Stimulated activated CD4-positive, alpha-beta T cell treated with anti-CD3 and anti-CD28 coated beads, Interleukin-2, amount 100 ng/mL, for 48 hours (primary cell): ENCODE data around the gene PSD.

ENCODE experiments used
- DNase-seq, 2 donors: peaks; one replicate each; pipeline ENCODE4 v3.0.0-alpha.2; 2020

PSD gene

DNA sequence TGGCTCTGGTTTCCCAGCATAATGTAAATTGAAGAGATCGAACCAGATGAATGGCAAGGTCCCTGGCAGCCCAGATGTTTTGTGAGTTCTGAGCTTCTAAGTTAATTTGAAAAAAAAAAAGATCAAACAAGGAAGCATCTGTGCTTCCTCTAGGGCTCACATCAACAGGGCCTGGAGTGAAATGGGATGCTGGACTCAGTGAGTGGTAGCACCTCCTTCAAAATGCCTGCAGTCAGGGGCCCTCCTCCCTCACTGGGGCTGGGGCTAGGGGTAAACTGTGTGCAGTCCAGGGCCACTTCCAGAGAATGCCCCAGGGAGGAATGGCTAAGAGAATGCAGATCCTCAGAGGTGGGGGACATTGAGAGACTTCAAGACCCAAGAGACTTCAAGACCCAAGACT lies 19.8 kb upstream of the PSD start:
- no peak for DNase-seq

DNA sequence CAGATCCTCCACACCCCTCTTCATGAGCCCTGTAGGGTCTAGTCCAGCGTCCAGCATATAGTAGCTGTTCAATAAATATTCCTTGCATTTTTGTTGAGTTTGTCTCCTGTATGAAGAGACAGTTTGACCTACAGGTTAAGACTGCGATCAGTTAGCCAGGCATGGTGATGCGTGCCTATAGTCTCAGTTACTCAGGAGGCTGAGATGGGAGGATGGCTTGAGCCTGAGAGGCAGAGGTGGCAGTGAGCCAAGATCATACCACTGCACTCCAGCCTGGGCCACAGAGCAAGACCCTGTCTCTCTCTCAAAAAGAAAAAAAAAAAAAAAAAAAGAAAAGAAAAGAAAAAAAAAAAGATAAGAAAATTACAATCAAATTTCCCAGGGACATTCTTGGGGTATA lies 18.9 kb upstream of the PSD start:
- no peak for DNase-seq

DNA sequence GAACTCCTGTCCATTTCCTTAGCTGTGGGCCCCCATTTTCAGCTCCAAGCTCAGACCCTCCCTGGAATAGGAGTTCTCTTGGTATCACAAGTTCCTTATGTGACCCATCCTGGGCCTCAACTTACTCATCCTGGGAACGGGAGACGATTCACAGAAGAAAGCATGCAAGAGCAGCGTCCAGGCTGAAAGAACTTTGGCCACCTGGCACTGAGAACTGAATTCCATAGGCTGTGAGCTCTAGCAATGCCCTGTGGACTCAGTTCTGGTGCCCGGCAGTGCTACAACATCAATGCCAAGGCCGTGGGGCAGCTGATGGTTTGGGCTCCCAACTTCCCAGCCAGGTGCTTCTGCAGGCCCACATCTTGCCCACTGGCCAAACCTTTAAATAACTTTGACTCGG lies 17.7 kb upstream of the PSD start:
- no peak for DNase-seq

DNA sequence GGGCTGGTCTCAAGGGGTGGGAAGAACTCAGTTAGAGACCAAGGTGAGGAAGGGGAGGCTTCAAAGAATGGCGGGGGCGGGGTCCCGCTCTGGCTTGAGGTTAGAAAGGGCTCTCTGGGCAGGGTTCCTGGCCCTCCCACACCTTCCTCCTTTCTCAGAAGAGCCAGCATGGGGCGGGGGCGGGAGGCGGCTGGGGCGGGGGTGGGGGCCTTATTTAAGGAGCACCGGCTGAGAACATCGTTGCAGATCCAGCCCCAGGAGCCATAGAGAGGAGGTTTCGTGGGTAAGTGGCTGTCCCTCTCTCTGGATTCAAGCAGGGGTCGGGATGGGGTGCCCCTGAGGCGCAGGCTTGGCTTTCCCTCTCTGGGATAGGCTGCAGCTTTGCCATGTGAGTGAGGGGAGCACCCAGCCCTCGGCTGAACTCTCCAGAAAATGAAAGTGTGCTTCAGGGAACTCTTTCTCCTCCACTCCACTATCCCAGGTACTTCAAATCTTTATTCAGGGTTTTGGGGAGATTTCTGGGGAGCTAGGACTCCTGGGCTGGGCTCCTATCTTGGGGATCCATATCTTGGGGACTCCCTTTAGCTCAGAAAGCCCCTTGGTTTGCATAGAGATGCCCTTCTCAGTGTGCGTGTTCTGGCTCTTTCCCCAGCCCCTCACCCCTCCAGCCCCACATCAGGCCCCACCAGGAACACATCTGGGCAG lies 17.1 kb upstream of the PSD start:
- DNase-seq: no peak

DNA sequence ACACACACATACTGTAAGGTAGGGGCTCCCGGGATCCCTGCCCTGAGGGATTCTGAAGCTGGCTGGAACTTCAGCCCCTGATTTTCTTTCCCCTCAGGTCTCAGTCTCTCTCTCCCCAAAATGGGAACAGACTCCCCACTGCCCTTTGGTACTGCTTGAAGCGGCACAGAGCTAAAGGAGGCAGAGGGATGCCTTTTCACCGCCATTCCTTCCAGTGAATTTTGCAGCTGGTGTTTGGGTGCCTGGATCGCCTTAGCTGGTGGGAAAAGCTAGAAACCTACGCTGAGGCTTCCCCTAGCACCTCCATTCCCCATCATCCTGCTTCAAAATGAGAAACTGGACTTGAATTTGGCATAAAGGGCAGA lies 16.5 kb upstream of the PSD start:
- DNase-seq: no peak

DNA sequence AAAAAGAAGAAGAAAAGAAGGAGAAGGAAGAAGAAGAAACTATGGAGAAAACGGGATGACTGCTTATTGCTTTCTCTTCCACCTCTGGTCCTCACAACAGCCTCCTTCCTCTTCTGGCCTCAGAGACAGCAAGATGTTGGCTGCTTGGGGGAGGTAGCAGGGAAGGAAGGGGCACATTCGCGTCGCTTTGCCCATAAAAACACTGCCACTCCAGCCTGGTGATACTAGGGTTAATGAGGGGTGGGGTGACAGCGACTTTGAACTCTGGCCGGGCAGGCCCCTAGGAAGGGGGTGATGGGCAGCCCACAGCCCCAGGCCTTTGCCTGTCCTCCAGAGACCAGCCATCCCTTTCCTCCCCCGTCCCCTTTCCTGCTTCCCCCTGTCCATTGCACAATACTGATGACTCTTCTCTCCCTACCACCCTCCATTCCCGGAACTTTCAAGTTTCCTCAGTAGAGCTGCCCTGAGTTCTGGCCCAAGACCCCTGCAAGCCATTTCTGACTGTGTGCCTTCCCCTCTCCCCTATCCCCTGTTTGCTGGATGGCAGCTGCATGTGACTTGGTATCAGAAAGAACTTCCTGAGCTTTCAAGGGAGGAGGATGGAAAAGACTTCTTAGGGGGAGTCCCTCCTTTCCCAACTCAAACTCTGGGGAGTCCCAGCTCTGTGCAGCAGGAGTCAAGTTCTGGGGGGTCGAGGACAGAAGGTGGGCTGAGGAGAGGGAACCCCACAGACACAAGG lies 16.0 kb upstream of the PSD start:
- DNase-seq: no peak

DNA sequence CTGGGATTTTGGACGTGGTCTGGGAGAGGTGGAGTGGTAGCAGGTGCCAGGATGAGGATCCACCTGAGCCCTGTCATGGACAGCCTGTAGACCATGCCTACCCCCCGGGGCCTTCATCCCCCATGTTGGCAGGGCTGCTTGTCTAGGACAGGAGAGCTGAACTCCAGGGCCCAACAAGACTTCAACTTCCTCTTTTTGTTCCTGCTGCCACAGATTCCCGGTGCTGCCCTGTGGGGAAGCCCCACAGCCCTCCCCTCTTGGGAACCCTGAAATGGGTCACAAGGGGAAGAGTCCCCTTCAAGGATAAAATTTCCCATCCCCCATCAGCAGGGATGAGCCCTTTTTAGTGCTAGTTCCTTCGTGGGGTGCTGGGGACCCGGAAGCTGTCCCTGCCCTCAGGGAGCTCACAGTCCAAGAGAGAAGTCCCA lies 15.0 kb upstream of the PSD start:
- DNase-seq: no peak

DNA sequence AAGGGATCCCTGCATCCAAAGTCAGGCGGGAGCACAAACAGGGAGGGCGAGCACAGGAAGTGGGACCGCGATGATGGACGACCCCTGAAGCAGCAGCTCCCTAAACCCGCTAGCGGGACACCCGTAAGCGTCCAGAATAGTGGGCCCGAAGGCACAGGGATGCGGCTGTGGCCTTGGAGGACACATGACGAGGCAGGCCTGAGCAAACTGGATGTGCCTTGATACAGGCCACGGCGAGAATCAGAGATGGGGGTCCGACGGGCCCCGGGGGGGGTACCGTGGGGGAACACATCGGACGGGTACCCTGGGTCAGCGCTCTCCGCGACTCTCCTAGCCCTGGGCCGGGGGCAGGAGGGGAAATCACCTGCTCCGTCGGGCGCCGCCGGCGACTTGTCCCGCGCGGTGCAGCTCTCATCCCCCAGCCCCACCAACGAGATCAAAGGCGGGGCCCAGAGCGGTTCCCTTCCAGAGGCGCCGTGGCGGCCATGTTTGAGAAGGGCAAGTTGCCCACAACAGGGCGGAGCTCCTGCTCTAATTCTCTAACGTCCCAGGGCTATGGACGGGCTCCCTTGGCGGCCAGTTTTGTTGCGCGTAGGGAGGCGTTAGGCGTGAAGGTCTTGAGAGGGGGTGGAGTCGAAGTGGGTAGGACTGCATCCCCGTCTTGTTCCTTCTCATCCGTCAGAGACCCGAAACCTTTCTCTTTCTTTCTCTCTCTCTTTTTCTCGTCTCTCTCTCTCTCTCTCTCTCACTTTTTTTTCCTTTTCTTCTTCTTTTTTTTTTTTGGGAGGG lies 13.8 kb upstream of the PSD start, which contains the start of gene CUEDC2:
TSS of gene CUEDC2 (minus strand) at position 413 of the 789 bp plus-strand sequence. CDS start 7,386 bp downstream, outside the sequence.
- DNase-seq: peak; percentile 99

DNA sequence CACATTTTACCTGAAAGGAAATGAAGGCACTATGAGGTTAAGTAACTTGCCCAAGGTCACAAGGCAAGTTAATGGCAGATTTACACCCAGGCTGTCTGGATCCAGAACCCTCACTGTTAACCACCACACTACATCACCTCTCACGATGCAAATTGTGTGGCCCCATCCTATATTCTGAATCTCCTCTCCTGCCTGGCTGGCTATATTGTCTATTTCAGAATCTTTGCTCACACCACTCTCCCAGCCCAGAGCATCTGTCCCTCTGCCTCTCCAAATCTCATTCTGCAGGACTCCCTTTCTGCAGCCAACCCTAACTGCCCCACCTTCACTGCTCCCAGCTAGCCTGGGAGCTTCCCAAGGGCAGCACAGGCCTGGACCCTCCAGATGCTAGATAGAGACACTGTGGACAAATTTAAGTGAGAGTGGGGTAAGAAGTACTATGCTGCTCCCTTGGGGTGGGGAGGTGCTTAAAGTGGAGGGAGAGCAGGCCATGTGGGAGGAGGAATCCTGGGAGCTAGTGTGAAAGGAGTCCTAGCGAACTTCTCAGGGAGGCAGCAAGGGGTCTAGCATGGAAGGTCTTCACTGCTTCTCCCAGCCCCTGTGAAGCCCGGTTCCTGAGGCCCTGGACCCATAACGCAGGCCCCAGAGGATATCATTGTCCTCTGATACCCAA lies 13.0 kb upstream of the PSD start:
- DNase-seq: no peak

DNA sequence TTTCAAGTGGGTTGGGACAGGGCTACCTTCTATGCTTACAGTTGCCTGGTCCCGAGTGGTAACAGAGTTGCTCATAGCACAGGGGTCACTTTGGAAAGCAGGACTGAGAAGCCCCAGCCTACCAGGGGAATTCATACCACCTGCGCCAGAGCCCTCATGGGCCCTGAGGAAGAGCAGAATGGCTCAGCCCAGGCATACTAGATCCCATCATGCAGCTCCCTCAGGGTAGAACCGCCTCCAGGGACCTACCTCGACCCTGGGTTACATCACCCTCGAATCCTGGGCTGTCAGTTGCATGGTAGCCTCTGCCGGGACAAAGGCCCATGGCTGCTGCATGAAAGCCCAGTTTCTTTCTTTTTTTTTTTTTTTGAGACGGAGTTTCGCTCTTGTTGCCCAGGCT lies 10.9 kb upstream of the PSD start:
- DNase-seq: no peak

DNA sequence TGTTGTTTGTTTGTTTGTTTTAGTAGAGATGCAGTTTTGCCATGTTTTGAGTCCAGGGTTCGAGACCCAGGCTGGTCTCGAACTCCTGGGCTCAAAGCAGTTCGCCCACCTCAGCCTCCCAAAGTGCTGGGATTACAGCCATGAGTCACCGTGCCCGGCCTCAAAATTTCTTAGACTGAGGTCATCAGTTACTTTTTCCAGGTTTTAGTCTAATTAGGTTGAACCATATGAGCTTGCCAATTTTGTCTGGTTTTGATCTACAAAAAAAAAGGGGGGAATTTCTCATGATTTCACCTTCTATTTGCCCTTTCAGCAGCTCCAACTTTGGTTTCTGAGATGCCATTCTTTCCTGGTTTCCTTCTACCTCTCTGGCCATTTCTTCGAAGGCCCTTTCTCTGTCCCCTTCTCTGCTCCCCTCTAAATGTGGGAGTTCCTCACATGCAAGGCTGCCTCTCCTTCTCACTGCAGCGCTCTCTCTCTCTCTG lies 8.3 kb upstream of the PSD start:
- no peak for DNase-seq

DNA sequence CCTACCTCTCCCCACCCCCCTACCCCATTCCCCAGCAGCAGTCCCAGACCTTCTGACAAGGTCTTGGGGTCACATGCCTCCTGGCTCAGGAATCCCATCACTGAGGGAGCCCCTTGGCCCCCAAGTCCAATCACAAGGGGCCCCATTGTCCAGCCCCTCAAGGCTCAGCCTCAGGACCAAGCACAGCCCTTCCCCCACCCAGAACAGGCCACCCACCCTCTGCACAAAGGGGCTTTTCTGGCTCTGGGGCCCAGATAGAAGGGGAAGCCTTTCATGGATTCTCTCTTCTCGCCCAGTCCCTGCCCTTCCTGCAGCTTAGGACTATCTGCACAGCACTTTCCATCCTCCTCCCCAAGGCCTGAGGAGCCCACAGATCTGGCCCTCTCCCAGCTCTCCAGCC lies 6.9 kb upstream of the PSD start:
- DNase-seq: no peak

DNA sequence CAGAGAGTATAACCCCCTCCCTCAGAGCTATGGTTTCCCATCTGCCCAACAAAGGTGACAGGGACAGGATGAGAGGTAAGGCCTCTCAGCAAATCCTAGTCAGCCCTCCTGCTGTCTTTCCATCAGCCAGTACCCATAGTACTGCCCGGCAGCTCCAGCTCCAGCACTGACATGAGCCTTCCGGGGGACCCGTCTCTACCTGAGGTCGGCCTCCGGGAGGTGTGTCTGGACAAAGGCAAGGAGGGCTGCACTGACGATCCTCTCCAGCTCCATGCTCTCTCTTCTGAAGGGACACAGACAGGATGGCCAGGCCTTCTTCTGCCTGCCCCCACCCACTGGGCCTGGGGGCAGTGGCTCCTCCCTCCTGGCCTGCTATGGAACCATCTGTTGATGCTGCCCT lies 6.3 kb upstream of the PSD start:
- DNase-seq: no peak

DNA sequence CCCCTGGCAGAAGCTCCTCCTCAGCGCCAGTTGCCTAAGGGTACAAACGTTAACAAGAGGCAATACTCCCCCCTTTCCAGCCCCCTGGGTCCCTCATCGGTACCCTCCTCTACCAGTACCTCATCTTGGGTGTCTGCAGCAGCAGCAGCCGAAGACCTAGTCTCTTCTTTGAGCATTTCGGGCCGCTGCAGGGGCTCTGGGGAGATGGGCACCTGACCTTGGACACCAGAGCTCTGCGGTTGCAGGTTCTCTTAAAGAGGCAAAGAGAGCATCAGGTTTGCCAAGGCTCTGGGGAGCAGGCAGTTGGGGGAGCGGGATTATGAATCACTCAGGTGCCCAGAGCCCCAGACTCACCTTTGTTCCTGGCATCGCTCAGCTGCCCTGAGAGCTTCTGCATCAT lies 5.6 kb upstream of the PSD start:
- DNase-seq: no peak

DNA sequence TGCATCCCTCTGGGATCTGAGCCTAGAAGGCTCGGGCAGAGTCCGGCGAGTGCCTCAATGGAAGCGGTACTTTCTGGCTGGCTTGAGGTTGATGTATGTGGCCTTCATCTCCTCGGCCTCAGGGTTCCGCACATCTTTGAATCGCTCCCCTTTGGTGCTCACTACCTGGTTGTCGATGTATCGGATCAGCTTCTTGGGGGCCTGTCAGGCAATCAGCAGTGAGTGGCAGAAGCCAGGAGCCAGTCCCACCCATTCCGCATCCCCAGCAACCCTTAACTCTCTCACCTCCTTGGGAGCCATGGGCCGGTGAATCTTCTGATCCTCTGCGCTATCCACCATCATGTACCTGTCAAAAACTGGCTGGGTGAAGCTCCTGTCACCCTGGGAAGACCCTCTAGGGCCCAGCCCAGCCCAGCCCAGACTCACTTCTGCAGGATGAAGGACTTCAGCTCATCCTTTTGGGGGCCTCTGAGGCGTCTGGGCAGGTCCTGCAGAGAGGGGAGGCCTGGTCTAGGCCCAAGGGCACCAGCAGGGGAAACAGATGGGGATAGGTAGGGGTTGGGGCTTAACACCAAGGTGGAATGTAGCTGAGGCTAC lies 4.9 kb upstream of the PSD start:
- DNase-seq: no peak

DNA sequence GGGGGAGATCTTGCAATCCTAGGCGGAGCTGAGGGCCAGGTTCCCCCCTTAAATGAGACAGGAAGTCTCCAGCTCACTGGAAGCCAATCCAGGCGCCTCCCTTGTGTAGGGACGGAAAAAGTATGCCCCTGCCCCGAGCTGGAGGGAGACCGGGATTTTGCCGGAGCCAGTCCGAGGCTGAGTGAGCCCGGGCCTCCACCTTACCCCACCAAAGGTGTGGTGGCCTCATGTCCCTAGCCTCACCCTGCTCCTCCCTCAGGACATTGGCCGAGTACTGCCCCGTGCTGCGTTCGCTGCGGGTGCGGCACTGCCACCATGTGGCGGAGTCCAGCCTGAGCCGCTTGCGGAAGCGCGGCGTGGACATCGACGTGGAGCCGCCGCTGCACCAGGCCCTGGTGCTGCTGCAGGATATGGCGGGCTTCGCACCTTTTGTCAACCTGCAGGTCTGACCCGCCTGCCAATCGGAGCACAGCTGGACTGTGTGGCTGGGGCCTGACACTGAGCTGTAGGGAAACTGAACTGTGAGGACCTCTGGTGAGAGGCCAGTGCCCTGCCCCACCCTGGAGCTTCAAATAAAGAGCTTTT lies 4.1 kb upstream of the PSD start:
- DNase-seq: no peak

DNA sequence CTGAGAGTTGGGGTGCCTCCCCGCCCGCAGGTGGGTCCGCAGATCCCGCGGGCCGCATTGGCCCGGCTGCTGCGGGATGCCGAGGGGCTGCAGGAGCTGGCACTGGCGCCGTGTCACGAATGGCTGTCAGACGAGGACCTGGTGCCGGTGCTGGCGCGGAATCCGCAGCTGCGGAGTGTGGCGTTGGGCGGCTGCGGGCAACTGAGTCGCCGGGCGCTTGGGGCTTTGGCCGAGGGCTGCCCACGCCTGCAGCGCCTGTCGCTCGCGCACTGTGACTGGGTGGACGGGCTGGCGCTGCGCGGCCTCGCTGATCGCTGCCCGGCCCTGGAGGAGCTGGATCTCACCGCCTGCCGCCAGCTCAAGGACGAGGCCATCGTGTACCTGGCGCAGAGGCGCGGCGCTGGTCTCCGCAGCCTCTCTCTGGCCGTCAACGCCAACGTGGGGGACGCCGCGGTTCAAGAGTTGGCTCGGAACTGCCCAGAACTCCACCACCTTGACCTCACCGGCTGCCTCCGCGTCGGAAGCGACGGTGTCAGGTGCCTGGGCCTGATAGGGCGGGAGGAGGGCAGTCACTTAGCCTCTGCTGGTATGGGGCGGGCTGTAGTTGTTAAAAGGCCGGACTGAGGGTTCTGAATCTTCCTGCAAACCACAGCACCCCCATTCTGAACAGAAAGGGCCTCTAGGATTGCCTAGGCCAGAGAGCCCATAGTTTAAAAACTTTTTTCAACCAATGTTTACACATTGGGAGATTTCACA lies 3.4 kb upstream of the PSD start:
- no peak for DNase-seq

DNA sequence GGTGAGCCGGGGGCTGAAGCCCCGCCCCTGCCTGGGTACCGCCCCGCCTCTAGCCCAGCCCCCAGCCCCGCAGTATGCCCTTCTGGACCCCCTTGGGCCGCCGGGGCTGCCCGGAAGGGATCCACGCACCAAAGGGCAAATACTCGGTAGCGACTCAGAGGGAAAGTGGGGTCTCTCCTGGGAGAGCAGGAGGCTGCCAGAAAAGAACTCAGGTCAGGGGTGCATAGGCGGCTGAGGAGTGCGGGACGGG lies 2.8 kb upstream of the PSD start:
- DNase-seq: no peak

DNA sequence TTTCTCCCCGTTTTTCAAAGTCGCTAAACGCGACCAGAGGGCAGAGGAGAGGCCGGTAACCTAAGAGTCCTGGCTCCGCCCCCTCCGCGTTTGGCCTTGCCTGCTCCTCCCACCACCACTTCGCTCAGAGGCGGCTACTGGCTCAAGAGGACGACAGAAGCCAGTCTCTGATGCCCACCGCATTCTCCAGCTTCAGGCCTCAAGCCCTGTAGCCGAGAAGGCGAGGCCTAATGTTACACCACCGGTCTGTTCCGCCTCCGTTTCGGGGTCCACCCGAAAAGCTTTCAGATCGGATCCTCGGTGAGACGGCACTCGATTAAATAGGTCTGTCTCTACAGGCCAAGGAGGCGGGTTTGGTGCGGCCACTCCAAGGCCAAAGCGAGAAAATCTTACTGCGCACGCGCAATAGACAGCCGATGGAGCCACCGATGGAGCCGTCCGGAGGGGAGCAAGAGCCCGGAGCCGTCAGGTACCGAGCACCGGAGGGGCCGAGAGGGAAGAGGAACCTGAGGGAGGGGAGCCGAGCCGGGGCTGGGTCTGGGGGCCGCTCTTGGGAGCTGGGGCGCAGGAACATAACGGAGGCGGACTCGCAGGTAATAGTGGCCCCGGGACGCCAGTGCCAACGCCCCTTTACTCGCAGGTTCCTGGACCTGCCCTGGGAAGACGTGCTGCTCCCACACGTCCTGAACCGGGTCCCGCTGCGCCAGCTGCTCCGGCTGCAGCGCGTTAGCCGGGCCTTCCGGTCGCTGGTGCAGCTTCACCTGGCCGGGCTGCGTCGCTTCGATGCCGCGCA lies 2.3 kb upstream of the PSD start, which contains the start of gene FBXL15:
TSS of gene FBXL15 (plus strand) at position 123 of the 793 bp plus-strand sequence. CDS start at position 417, 294 bp downstream.
- DNase-seq: peak; percentile 98

DNA sequence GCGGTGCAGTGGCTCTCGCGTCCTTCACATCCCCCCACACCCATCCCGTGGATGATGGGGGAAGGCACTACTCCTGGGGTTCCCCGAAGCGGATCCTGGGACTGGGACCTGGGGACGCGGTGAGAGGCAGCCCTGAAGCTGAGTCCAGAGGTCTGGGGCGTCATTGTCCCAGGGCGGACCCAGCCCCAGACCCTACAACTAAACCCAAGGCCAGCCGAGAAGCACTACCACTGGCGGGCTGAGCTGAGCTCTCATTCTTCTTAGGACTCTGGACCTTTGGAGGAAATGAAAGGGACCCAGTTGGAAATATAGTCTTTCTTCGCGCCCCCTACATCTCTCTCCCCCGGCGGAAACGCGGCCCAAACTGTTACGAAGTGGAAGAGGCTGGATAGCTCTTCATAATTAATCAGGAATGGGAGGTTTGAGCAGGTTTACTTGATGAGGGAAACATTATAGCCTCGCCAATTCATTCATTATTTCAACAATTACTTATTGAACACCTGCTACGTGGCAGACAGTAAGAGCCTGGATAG lies 1.7 kb upstream of the PSD start:
- DNase-seq: no peak
